KMS-11 (cell line): Measurements from ENCODE around the gene ACSM6.

Experiments
- H2AFZ ChIP-seq: fragments of 200-600 bp; sonication (generic); 2 replicates; pipeline ENCODE4 v1.6.1; 2016; ENCODE audit warnings: antibody characterized with exemption, mixed run types, low read depth
- H3K27ac ChIP-seq: fragments of 200-600 bp; sonication (generic); 2 replicates; pipeline ENCODE4 v1.6.1; 2016; ENCODE audit warnings: mild to moderate bottlenecking, mixed run types
- H3K27me3 ChIP-seq: fragments of 200-600 bp; sonication (generic); 2 replicates; pipeline ENCODE4 v1.6.1; 2017; ENCODE audit warnings: mild to moderate bottlenecking, low read depth, mixed run types, moderate library complexity; ENCODE audit not compliant: insufficient read depth
- H3K36me3 ChIP-seq: fragments of 200-600 bp; sonication (generic); 2 replicates; pipeline ENCODE4 v1.6.1; 2017; ENCODE audit warnings: mild to moderate bottlenecking, mixed run types; ENCODE audit not compliant: insufficient read depth
- H3K4me1 ChIP-seq: fragments of 200-600 bp; sonication (generic); 2 replicates; pipeline ENCODE4 v1.6.1; 2016; ENCODE audit warnings: mild to moderate bottlenecking, low read depth, mixed run types; ENCODE audit not compliant: poor library complexity, severe bottlenecking
- H3K4me2 ChIP-seq: fragments of 200-600 bp; sonication (generic); 2 replicates; pipeline ENCODE4 v1.7.0; 2016; ENCODE audit warnings: mild to moderate bottlenecking, mixed run types
- H3K4me3 ChIP-seq: fragments of 200-600 bp; sonication (generic); IDR thresholded peaks from 2 replicates; pipeline ENCODE4 v1.6.1; 2017; ENCODE audit warnings: low read depth, low read length, mixed read lengths; ENCODE audit not compliant: insufficient read depth
- H3K79me2 ChIP-seq: fragments of 200-600 bp; sonication (generic); 2 replicates; pipeline ENCODE4 v1.6.1; 2016; ENCODE audit warnings: low read depth, mixed run types; ENCODE audit not compliant: insufficient read depth
- H3K9ac ChIP-seq: fragments of 200-600 bp; sonication (generic); 2 replicates; pipeline ENCODE4 v1.6.1; 2016; ENCODE audit warnings: mild to moderate bottlenecking, mixed run types
- H4K20me1 ChIP-seq: fragments of 200-600 bp; sonication (generic); 2 replicates; pipeline ENCODE4 v1.6.1; 2016; ENCODE audit warnings: mild to moderate bottlenecking, mixed run types; ENCODE audit not compliant: insufficient read depth
- TF ChIP-seq, protein P1 (sequence below): fragments of 200-600 bp; sonication (generic); conservative IDR thresholded peaks from 2 replicates; pipeline ENCODE4 v1.6.1; 2017; ENCODE audit warnings: low read depth, mild to moderate bottlenecking, antibody characterized with exemption, low read length, moderate library complexity, mixed read lengths

The ACSM6 gene

DNA sequence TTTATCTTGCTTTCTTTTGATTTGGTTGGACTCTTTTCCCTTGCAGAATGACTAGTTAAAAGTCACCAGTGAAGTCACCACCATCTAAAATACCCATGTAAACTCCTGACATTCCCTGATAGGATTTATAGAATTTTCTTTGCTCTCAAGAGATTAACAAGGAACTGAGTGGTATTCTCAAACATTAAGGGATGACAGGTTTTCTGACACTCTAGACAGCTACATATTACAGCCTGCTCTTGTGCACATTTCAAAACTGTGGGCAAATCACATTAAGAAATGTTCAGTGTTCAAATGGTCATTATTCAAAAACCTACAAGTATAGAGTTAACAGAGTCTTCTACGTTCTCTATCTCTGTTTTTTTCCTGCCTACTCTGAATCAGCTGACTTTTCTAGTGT is 15.8 kb upstream of the ACSM6 start:
- H3K27me3 ChIP-seq, result no peaks in the 10 kb centered on the region
- no peak overlapping the region for H3K4me2 ChIP-seq
- H3K27ac ChIP-seq, result no peak overlapping the region
- peaks cover 8% of the 10 kb centered on the region for H3K4me1 ChIP-seq
- no peaks in the 10 kb centered on the region for H3K36me3 ChIP-seq
- no peak overlapping the region for H2AFZ ChIP-seq
- H4K20me1 ChIP-seq, result no peaks in the 10 kb centered on the region
- no peak overlapping the region for H3K9ac ChIP-seq
- no peaks in the 10 kb centered on the region for H3K79me2 ChIP-seq
- TF ChIP-seq, protein P1, sequence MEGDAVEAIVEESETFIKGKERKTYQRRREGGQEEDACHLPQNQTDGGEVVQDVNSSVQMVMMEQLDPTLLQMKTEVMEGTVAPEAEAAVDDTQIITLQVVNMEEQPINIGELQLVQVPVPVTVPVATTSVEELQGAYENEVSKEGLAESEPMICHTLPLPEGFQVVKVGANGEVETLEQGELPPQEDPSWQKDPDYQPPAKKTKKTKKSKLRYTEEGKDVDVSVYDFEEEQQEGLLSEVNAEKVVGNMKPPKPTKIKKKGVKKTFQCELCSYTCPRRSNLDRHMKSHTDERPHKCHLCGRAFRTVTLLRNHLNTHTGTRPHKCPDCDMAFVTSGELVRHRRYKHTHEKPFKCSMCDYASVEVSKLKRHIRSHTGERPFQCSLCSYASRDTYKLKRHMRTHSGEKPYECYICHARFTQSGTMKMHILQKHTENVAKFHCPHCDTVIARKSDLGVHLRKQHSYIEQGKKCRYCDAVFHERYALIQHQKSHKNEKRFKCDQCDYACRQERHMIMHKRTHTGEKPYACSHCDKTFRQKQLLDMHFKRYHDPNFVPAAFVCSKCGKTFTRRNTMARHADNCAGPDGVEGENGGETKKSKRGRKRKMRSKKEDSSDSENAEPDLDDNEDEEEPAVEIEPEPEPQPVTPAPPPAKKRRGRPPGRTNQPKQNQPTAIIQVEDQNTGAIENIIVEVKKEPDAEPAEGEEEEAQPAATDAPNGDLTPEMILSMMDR, result no peak
- no peak overlapping the region for H3K4me3 ChIP-seq

- H3K79me2 ChIP-seq, result no peaks in the 10 kb centered on the region
- H3K4me2 ChIP-seq, result no peak overlapping the region
- TF ChIP-seq, protein P1, result no peak
- no peak overlapping the region for H2AFZ ChIP-seq
- no peak overlapping the region for H3K4me3 ChIP-seq
- H3K36me3 ChIP-seq, result no peaks in the 10 kb centered on the region
- no peaks in the 10 kb centered on the region for H3K27me3 ChIP-seq
- H3K9ac ChIP-seq, result no peak overlapping the region
- peaks cover 8% of the 10 kb centered on the region for H3K4me1 ChIP-seq
- H3K27ac ChIP-seq, result no peak overlapping the region
- no peaks in the 10 kb centered on the region for H4K20me1 ChIP-seq
Measured at GRCh38 chr10:95178797-95179196, 15.2 kb upstream of the ACSM6 start.

- H3K4me1 ChIP-seq, result peaks cover 8% of the 10 kb centered on the region
- no peak overlapping the region for H3K4me2 ChIP-seq
- no peak overlapping the region for H3K9ac ChIP-seq
- TF ChIP-seq, protein P1, result no peak
- no peaks in the 10 kb centered on the region for H4K20me1 ChIP-seq
- H3K36me3 ChIP-seq, result no peaks in the 10 kb centered on the region
- H3K27ac ChIP-seq, result no peak overlapping the region
- H2AFZ ChIP-seq, result no peak overlapping the region
- no peaks in the 10 kb centered on the region for H3K27me3 ChIP-seq
- H3K79me2 ChIP-seq, result no peaks in the 10 kb centered on the region
- H3K4me3 ChIP-seq, result no peak overlapping the region
Measured at GRCh38 chr10:95181726-95182125, 12.3 kb upstream of the ACSM6 start.

- Histone ChIP-seq H3K4me1 (peaks cover 8% of the 10 kb centered on the region), H3K27me3 (no peaks in the 10 kb centered on the region), H3K4me3 (peak overlapping the region; percentile 51), H4K20me1 (no peaks in the 10 kb centered on the region), H3K36me3 (no peaks in the 10 kb centered on the region), H3K4me2 (peak overlapping the region; percentile 70), H3K27ac (peak overlapping the region; percentile 53), H3K79me2 (no peaks in the 10 kb centered on the region), H2AFZ (peak overlapping the region; percentile 71), H3K9ac (peak overlapping the region; percentile 83)
- TF ChIP-seq, protein P1, result peak; percentile 79
Measured at GRCh38 chr10:95183271-95184230, 10.5 kb upstream of the ACSM6 start.
